A549 (cell line): ENCODE measurements around the gene MRFAP1L1. TPM values are rescaled to one million over a fixed set of nuclear protein-coding genes. Genes with fewer than 3 reads are reported as not detected.

ENCODE experiments used
- ATAC-seq, 2 experiments: fragments of 200-7000 bp in 1 of 2; fragments of >200 bp in 1 of 2; cut with Nextera tagmentation in 1 of 2; cut with Tn5 transposase in 1 of 2; 3 replicates each; pipeline versions ENCODE4 v1.8.0 to v1.9.1; 2018 to 2020; ENCODE audit warnings: mild to moderate bottlenecking in 1 of 2, moderate library complexity in 1 of 2
- CTCF ChIA-PET: fragments of 300-600 bp; sonication (Branson Sonifier 250); formaldehyde crosslinking; extraction: SDS; loops from one replicate; lab custom pipeline; 2021; ENCODE audit warnings: antibody characterized with exemption, inconsistent platforms; lab: Yijun Ruan, JAX
- POLR2A ChIA-PET: fragments of 350-600 bp; formaldehyde crosslinking; extraction: SDS; loops from one replicate; lab custom pipeline; 2021; ENCODE audit warnings: antibody characterized with exemption, inconsistent platforms; lab: Yijun Ruan, JAX
- DNase-seq, 2 experiments: peaks; one replicate each; pipeline versions ENCODE4 v3.0.0 to v3.0.0-alpha.2; 2011 to 2016; ENCODE audit warnings: low read depth in 1 of 2, low spot score in 1 of 2
- FAIRE-seq: peaks from 2 replicates; lab custom pipeline; 2011; peaks lifted over from hg19 to GRCh38; lab: Jason Lieb, UNC
- H3K27ac ChIP-seq, 2 experiments: fragments of >200 bp; sonication (Bioruptor Twin); formaldehyde crosslinking; 3 replicates each; pipeline ENCODE4 v1.5.1; 2016 to 2017
- H3K4me1 ChIP-seq: fragments of >200 bp; sonication (Bioruptor Twin); formaldehyde crosslinking; 3 replicates; pipeline ENCODE4 v1.6.1; 2016
- H3K4me2 ChIP-seq: fragments of >200 bp; sonication (Bioruptor Twin); formaldehyde crosslinking; 3 replicates; pipeline ENCODE4 v1.6.1; 2016
- H3K4me3 ChIP-seq: fragments of >200 bp; sonication (Bioruptor Twin); formaldehyde crosslinking; 3 replicates; pipeline ENCODE4 v1.5.1; 2016
- H3K9me3 ChIP-seq: fragments of >200 bp; sonication (Bioruptor Twin); formaldehyde crosslinking; 3 replicates; pipeline ENCODE4 v1.6.1; 2016
- CEBPB ChIP-seq, 2 experiments: fragments of >200 bp in 1 of 2; sonication (Bioruptor Twin) in 1 of 2; formaldehyde crosslinking in 1 of 2; IDR thresholded peaks; 2 replicates each; pipeline ENCODE4 v1.6.1; 2012 to 2016
- CHD2 ChIP-seq: fragments of 150-350 bp; IDR thresholded peaks from 2 replicates; pipeline ENCODE4 v1.6.1; 2014; ENCODE audit warnings: low read length; ENCODE audit not compliant: partially characterized antibody
- E2F6 ChIP-seq: IDR thresholded peaks from 2 replicates; pipeline ENCODE4 v1.6.1; 2012; ENCODE audit warnings: low read depth, borderline replicate concordance
- EHF ChIP-seq: fragments of 250-450 bp; sonication (Bioruptor Pico); IDR thresholded peaks from 2 replicates; pipeline ENCODE4 v1.5.0; 2020; ENCODE audit warnings: mild to moderate bottlenecking
- FOSB ChIP-seq: fragments of 250-450 bp; sonication (Bioruptor Pico); IDR thresholded peaks from 2 replicates; pipeline ENCODE4 v1.5.0; 2020; ENCODE audit warnings: mild to moderate bottlenecking, moderate library complexity
- HDAC2 ChIP-seq: fragments of 200-600 bp; sonication (generic); IDR thresholded peaks from 2 replicates; pipeline ENCODE4 v1.6.1; 2016
- HES2 ChIP-seq: fragments of >200 bp; sonication (Bioruptor Twin); formaldehyde crosslinking; IDR thresholded peaks from 2 replicates; pipeline ENCODE4 v1.6.1; 2016
- HMGXB4 ChIP-seq: fragments of 250-450 bp; sonication (Bioruptor Pico); IDR thresholded peaks from 2 replicates; pipeline ENCODE4 v1.5.0; 2021; ENCODE audit warnings: mild to moderate bottlenecking, moderate library complexity, borderline replicate concordance
- HOXB5 ChIP-seq: fragments of 250-450 bp; sonication (Bioruptor Pico); IDR thresholded peaks from 2 replicates; pipeline ENCODE4 v1.5.0; 2020; ENCODE audit warnings: mild to moderate bottlenecking, moderate library complexity
- JUNB ChIP-seq: fragments of >200 bp; sonication (Bioruptor Twin); formaldehyde crosslinking; IDR thresholded peaks from 2 replicates; pipeline ENCODE4 v1.6.1; 2016
- MAZ ChIP-seq: fragments of 150-350 bp; IDR thresholded peaks from 2 replicates; pipeline ENCODE4 v1.6.1; 2014; ENCODE audit warnings: antibody characterized with exemption, low read depth, low read length, borderline replicate concordance
- MYC ChIP-seq: IDR thresholded peaks from 2 replicates; pipeline ENCODE4 v1.6.1; 2012; ENCODE audit warnings: mild to moderate bottlenecking, inconsistent platforms, low read length, improper control_type of control experiment, borderline replicate concordance
- NFE2L2 ChIP-seq: fragments of 150-350 bp; conservative IDR thresholded peaks from 2 replicates; pipeline ENCODE4 v1.6.1; 2014; ENCODE audit warnings: low read length
- NPAS2 ChIP-seq: fragments of 250-450 bp; sonication (Bioruptor Pico); IDR thresholded peaks from 2 replicates; pipeline ENCODE4 v1.8.0; 2022; ENCODE audit warnings: mild to moderate bottlenecking, moderate library complexity, borderline replicate concordance
- NR3C1 ChIP-seq: fragments of >200 bp; sonication (Bioruptor Twin); formaldehyde crosslinking; IDR thresholded peaks from 3 replicates; pipeline ENCODE4 v1.6.1; 2017
- PBX3 ChIP-seq: IDR thresholded peaks from 2 replicates; pipeline ENCODE4 v1.6.1; 2012
- POLR2AphosphoS2 ChIP-seq: conservative IDR thresholded peaks from 2 replicates; pipeline ENCODE4 v1.6.1; 2012; ENCODE audit warnings: low read length, improper control_type of control experiment, inconsistent platforms
- RAD21 ChIP-seq, 2 experiments: fragments of >200 bp in 1 of 2; sonication (Bioruptor Twin) in 1 of 2; formaldehyde crosslinking in 1 of 2; IDR thresholded peaks in 1 of 2; conservative IDR thresholded peaks in 1 of 2; 2 replicates in 1 of 2; 3 replicates in 1 of 2; pipeline ENCODE4 v1.6.1; 2012 to 2018; ENCODE audit warnings: inconsistent platforms in 1 of 2
- RCOR1 ChIP-seq: fragments of 150-350 bp; IDR thresholded peaks from 2 replicates; pipeline ENCODE4 v1.6.1; 2014; ENCODE audit warnings: antibody characterized with exemption, low read length, low read depth
- SMC3 ChIP-seq: fragments of >200 bp; sonication (Bioruptor Twin); formaldehyde crosslinking; IDR thresholded peaks from 3 replicates; pipeline ENCODE4 v1.6.1; 2018; ENCODE audit warnings: inconsistent platforms
- TP53 ChIP-seq: fragments of 250-450 bp; sonication (Bioruptor Pico); IDR thresholded peaks from 2 replicates; pipeline ENCODE4 v1.5.0; 2021; ENCODE audit warnings: mild to moderate bottlenecking, moderate library complexity
- ZC3H11A ChIP-seq: fragments of 450-650 bp; IDR thresholded peaks from 2 replicates; pipeline ENCODE4 v1.6.1; 2014; ENCODE audit warnings: antibody characterized with exemption, mild to moderate bottlenecking
- ZNF302 ChIP-seq: fragments of 250-450 bp; sonication (Bioruptor Pico); IDR thresholded peaks from 2 replicates; pipeline ENCODE4 v1.9.0; 2021; ENCODE audit warnings: inconsistent platforms, mild to moderate bottlenecking, moderate library complexity
- WGBS: methylation state at CpG from one replicate; pipeline ENCODE4 v1.1.6; 2017; ENCODE audit errors: missing lambda C conversion rate; 5-methylcytosine and 5-hydroxymethylcytosine counted together
- polyA plus RNA-seq, 4 experiments: library from polyadenylated mRNA; depleted of rRNA in 3 of 4; stranded (reverse); fragments of >200 nt; fragmentation: RNase III in 1 of 4; extraction: RNeasy Plus Mini Kit Qiagen cat#74134 plus additional on column Dnase treatment in 1 of 4; gene quantifications; 2 replicates in 3 of 4; 3 replicates in 1 of 4; pipeline ENCODE4 v1.2.3, GENCODE V29; 2011 to 2017
- TF ChIP-seq, protein P1 (sequence below): fragments of >200 bp; sonication (Bioruptor Twin); formaldehyde crosslinking; IDR thresholded peaks from 3 replicates; pipeline ENCODE4 v1.5.1; 2016
- TF ChIP-seq, protein P2 (sequence below): IDR thresholded peaks from 2 replicates; pipeline ENCODE4 v1.6.1; 2012
- TF ChIP-seq, protein P3 (sequence below): fragments of 200-600 bp; sonication (generic); IDR thresholded peaks from 2 replicates; pipeline ENCODE4 v1.6.1; 2016; ENCODE audit warnings: antibody characterized with exemption, mild to moderate bottlenecking, moderate library complexity

Gene MRFAP1L1
- polyA plus RNA-seq, 2 of the 4 experiments (the other 2 are of a cell fraction) = 46.1 to 78.2 TPM

GRCh38 chr4:6734165-6734786, 24.6 kb upstream of the MRFAP1L1 start:
- no peaks in the 10 kb centered on the region for H3K9me3 ChIP-seq
- FAIRE-seq (no peak), DNase-seq (no peak)
- H3K4me1 ChIP-seq = peaks cover 19% of the 10 kb centered on the region
- no peak overlapping the region for H3K4me2 ChIP-seq
- CTCF ChIA-PET = interaction anchor here (1.8 kb wide), 1 partner anchor 14 kb away, joined by 6 read pairs; no protein-coding TSS in a partner anchor
- POLR2A ChIA-PET = no interaction called here
- TF ChIP-seq EHF (no peak), HOXB5 (CRISPR knock-in tag) (no peak), RAD21 (conservative IDR thresholded peaks at IDR 0.05 in 1 of 2, IDR thresholded peaks at IDR 0.05 in 1 of 2) (no peak), ZNF302 (no peak), E2F6 (no peak), CEBPB (IDR thresholded peaks at IDR 0.05) (no peak), MAZ (no peak), HDAC2 (no peak), FOSB (CRISPR knock-in tag) (no peak), NR3C1 (no peak), SMC3 (no peak), HMGXB4 (CRISPR knock-in tag) (no peak), JUNB (no peak), NFE2L2 (no peak), POLR2AphosphoS2 (no peak), TP53 (CRISPR knock-in tag) (no peak)
- TF ChIP-seq, all 56 proteins: peak for 0
- 91% methylated on average over 16 of the region's 16 CpGs for WGBS
- Histone ChIP-seq H3K27ac (peak overlapping the region; percentile 99 to 100), H3K4me3 (no peak overlapping the region)
- no peak for ATAC-seq

DNA sequence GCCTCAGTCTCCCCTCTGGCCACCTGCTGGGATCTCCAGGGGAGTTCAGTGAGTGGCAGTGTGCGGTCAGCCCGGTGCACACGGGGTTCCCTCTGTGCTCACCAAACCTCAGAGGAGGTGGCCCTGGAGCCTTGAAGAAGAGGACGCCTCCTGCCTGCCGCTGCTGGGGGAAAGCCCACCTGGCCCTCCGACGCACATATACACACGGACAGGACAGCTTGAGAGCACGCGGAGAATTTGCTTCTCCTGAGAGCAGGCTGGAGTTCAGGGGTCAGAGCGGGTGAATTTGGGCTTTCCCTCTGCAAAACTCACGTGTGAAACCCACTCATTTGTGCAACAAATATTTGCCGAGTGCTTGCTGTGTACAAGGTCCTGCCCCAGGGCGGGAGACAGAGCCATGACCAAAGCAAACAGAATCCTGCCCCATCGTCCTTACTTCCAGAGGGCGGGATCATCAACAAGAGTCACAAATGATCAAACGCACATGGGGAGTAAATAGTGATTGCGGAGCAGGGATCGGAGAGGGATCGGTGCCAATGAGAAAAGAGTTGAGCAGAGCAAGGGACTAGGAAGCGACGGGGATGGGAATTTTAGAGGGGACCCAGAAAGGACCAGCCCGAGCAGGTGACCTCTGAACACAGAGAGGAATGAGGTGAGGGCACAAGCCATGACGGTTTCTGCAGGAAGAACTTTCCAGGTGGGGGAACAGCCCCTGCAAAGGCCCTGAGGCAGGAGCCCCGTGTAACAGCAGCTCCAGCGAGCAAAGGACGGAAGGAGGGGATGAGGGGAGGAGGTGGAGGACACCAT, 23.9 kb upstream of the MRFAP1L1 start:
- Histone ChIP-seq H3K4me1 (peaks cover 19% of the 10 kb centered on the region), H3K4me2 (peak overlapping the region; percentile 66), H3K27ac (peak overlapping the region; percentile 99 to 100), H3K9me3 (no peaks in the 10 kb centered on the region), H3K4me3 (no peak overlapping the region)
- no peak for ATAC-seq
- POLR2A ChIA-PET = no interaction called here
- no peak for FAIRE-seq
- CTCF ChIA-PET = interaction anchor here (0.6 to 5.5 kb wide), 4 partner anchors 14 to 140 kb away, joined by 3 to 38 read pairs (median 10); no protein-coding TSS in a partner anchor
- no peak for DNase-seq
- 92% methylated on average over 21 of the region's 27 CpGs for WGBS
- TF ChIP-seq MAZ = no peak
- no peak for TF ChIP-seq NR3C1
- no peak for TF ChIP-seq PBX3
- TF ChIP-seq JUNB = no peak
- TF ChIP-seq, protein P1, sequence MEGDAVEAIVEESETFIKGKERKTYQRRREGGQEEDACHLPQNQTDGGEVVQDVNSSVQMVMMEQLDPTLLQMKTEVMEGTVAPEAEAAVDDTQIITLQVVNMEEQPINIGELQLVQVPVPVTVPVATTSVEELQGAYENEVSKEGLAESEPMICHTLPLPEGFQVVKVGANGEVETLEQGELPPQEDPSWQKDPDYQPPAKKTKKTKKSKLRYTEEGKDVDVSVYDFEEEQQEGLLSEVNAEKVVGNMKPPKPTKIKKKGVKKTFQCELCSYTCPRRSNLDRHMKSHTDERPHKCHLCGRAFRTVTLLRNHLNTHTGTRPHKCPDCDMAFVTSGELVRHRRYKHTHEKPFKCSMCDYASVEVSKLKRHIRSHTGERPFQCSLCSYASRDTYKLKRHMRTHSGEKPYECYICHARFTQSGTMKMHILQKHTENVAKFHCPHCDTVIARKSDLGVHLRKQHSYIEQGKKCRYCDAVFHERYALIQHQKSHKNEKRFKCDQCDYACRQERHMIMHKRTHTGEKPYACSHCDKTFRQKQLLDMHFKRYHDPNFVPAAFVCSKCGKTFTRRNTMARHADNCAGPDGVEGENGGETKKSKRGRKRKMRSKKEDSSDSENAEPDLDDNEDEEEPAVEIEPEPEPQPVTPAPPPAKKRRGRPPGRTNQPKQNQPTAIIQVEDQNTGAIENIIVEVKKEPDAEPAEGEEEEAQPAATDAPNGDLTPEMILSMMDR = no peak
- TF ChIP-seq HES2 = no peak
- no peak for TF ChIP-seq CHD2
- no peak for TF ChIP-seq NPAS2 (CRISPR knock-in tag)
- no peak for TF ChIP-seq HOXB5 (CRISPR knock-in tag)
- TF ChIP-seq, protein P2, sequence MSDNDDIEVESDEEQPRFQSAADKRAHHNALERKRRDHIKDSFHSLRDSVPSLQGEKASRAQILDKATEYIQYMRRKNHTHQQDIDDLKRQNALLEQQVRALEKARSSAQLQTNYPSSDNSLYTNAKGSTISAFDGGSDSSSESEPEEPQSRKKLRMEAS = no peak
- TF ChIP-seq ZC3H11A = no peak
- TF ChIP-seq RCOR1 = no peak
- no peak for TF ChIP-seq MYC
- TF ChIP-seq, protein P3, sequence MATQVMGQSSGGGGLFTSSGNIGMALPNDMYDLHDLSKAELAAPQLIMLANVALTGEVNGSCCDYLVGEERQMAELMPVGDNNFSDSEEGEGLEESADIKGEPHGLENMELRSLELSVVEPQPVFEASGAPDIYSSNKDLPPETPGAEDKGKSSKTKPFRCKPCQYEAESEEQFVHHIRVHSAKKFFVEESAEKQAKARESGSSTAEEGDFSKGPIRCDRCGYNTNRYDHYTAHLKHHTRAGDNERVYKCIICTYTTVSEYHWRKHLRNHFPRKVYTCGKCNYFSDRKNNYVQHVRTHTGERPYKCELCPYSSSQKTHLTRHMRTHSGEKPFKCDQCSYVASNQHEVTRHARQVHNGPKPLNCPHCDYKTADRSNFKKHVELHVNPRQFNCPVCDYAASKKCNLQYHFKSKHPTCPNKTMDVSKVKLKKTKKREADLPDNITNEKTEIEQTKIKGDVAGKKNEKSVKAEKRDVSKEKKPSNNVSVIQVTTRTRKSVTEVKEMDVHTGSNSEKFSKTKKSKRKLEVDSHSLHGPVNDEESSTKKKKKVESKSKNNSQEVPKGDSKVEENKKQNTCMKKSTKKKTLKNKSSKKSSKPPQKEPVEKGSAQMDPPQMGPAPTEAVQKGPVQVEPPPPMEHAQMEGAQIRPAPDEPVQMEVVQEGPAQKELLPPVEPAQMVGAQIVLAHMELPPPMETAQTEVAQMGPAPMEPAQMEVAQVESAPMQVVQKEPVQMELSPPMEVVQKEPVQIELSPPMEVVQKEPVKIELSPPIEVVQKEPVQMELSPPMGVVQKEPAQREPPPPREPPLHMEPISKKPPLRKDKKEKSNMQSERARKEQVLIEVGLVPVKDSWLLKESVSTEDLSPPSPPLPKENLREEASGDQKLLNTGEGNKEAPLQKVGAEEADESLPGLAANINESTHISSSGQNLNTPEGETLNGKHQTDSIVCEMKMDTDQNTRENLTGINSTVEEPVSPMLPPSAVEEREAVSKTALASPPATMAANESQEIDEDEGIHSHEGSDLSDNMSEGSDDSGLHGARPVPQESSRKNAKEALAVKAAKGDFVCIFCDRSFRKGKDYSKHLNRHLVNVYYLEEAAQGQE = no peak
